ENCODE measurements around the gene CD58. TPM values are rescaled to one million over a fixed set of nuclear protein-coding genes. Genes with fewer than 3 reads are reported as not detected.

CD58 gene
- total RNA-seq, 1 experiment from 2014 or later = 5.3 TPM

DNA sequence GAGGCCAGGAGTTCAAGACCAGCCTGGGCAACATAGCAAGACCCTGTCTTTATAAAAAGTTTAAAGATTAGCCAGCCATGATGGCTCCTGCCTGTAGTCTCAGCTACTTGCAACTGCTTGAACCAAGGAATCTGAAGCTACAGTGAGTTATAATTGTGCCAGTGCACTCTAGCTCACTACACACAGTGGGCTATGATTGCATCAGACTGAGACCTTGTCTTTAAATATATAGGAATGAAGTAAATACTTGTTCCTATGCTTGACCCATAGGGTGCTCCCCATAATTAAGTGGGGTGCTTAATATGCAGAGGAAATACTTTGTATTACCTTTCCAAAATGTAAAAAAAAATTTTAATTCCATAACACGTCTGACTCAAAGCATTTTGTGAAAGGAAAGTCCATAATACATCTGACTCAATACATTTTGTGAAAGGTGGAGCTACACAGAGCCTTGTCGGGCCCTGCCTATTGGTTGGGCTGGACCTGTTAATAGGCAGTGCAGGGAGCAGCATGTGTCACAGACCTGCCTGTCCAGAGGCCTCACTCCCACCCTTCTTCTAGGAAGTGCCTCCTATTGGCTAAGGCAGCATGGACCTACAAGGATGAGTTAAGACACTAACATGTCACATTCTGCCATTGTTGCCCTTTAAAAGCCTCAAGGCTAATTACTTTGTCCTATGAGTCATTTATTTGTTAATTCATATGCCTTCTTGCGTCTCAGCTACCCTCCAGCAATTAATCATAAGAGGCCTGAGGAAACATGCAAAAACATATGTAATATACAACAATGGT is 33.6 kb downstream of the CD58 start:
- no peak for DNase-seq (ENCODE audit: low spot score)
- Mint-ChIP-seq H3K4me3 (no peak overlapping the region), H3K4me1 (peaks cover 5% of the 10 kb centered on the region), H3K27me3 (ENCODE audit: low read depth) (peaks cover 58% of the 10 kb centered on the region), H3K9me3 (no peaks in the 10 kb centered on the region), H3K36me3 (peaks cover 16% of the 10 kb centered on the region), H3K27ac (no peak overlapping the region)
- ChIA-PET POLR2A (no interaction called here), CTCF (interaction anchor here (1.6 kb wide), 1 partner anchor 52 kb away, joined by 3 read pairs; no protein-coding TSS in a partner anchor)
- no peak for ATAC-seq
- no peak for TF ChIP-seq USF2 (CRISPR knock-in tag; IDR thresholded peaks at IDR 0.05)
- TF ChIP-seq FOXK1 (CRISPR knock-in tag; IDR thresholded peaks at IDR 0.05) = no peak
- no peak for TF ChIP-seq FOXP4 (CRISPR knock-in tag; IDR thresholded peaks at IDR 0.05)
- TF ChIP-seq ZNF423 (CRISPR knock-in tag; IDR thresholded peaks at IDR 0.05) = no peak
- no peak for TF ChIP-seq OVOL2 (CRISPR knock-in tag; IDR thresholded peaks at IDR 0.05; ENCODE audit: borderline replicate concordance)
- no peak for TF ChIP-seq CTCF (IDR thresholded peaks at IDR 0.05)
- no peak for TF ChIP-seq SOX15 (CRISPR knock-in tag; IDR thresholded peaks at IDR 0.05)
- no peak for TF ChIP-seq ZNF396 (CRISPR knock-in tag; IDR thresholded peaks at IDR 0.05; ENCODE audit: borderline replicate concordance)
- no peak for TF ChIP-seq ATF1 (CRISPR knock-in tag; IDR thresholded peaks at IDR 0.05)
- TF ChIP-seq JAZF1 (CRISPR knock-in tag; IDR thresholded peaks at IDR 0.05) = no peak
- no peak for TF ChIP-seq NR2C2 (CRISPR knock-in tag; IDR thresholded peaks at IDR 0.05)
- TF ChIP-seq ZNF263 (CRISPR knock-in tag; IDR thresholded peaks at IDR 0.05; ENCODE audit: low read depth) = no peak
- TF ChIP-seq HMGA2 (CRISPR knock-in tag; IDR thresholded peaks at IDR 0.05) = no peak
- TF ChIP-seq NFE2L1 (CRISPR knock-in tag; IDR thresholded peaks at IDR 0.05) = no peak
- TF ChIP-seq, protein P1, sequence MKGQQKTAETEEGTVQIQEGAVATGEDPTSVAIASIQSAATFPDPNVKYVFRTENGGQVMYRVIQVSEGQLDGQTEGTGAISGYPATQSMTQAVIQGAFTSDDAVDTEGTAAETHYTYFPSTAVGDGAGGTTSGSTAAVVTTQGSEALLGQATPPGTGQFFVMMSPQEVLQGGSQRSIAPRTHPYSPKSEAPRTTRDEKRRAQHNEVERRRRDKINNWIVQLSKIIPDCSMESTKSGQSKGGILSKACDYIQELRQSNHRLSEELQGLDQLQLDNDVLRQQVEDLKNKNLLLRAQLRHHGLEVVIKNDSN (CRISPR knock-in tag; IDR thresholded peaks at IDR 0.05) = no peak
- no peak for TF ChIP-seq ZNF121 (CRISPR knock-in tag; IDR thresholded peaks at IDR 0.05)
- no peak for TF ChIP-seq ZNF425 (CRISPR knock-in tag; conservative IDR thresholded peaks at IDR 0.05)

DNA sequence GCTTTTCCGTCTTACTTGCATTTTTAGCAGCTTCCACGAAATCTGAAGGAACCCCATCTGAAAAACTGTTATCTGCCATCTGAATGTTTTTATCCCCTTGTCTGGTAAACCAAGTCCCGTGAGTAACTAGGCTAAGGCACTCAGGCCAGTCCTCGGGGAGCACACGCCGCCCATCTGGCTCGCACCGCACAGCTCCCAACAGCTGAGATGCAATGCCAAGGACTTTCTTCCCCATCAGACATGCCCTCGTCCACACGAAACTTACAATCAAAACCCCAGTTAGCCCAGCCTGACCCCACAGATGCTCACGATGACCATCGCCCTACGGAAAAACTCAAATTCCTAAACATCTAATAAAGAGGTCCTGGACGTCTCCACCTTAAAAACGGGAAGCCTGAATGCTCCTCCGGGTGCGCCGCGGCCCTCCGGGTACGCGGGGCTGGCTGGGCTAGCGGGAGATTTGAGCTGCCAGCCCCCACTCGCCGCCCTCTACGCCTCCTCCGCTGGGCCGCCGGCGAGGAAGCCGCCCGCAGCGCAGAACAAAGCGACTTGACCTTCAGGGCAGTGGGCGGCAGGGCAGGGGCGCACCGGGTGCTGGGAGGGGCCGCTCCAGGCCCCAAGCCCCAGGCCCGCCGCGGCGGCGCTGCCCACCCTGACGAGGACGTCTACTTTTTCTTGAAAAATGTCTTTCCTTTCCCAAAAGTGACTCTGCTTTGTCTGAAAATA is 36.6 kb downstream of the CD58 start:
- ChIA-PET POLR2A (no interaction called here), CTCF (no interaction called here)
- H3K36me3 Mint-ChIP-seq = peaks cover 16% of the 10 kb centered on the region
- H3K9me3 Mint-ChIP-seq = no peaks in the 10 kb centered on the region
- H3K27ac Mint-ChIP-seq = no peak overlapping the region
- H3K4me3 Mint-ChIP-seq = no peak overlapping the region
- no peak for ATAC-seq
- no peak for TF ChIP-seq MAX (CRISPR knock-in tag; IDR thresholded peaks at IDR 0.05)
- TF ChIP-seq, protein P2, sequence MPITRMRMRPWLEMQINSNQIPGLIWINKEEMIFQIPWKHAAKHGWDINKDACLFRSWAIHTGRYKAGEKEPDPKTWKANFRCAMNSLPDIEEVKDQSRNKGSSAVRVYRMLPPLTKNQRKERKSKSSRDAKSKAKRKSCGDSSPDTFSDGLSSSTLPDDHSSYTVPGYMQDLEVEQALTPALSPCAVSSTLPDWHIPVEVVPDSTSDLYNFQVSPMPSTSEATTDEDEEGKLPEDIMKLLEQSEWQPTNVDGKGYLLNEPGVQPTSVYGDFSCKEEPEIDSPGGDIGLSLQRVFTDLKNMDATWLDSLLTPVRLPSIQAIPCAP (CRISPR knock-in tag; IDR thresholded peaks at IDR 0.05) = no peak
- TF ChIP-seq ZNF671 (CRISPR knock-in tag; IDR thresholded peaks at IDR 0.05) = no peak
- no peak for TF ChIP-seq TP53 (CRISPR knock-in tag; IDR thresholded peaks at IDR 0.05)
- TF ChIP-seq TEAD1 (CRISPR knock-in tag; IDR thresholded peaks at IDR 0.05) = no peak
- peaks cover 50% of the 10 kb centered on the region for H3K27me3 Mint-ChIP-seq (ENCODE audit: low read depth)
- H3K4me1 Mint-ChIP-seq = peaks cover 8% of the 10 kb centered on the region
- DNase-seq (ENCODE audit: low spot score) = no peak
